Nephron progenitor cell (in vitro differentiated cells): ENCODE measurements around the gene SLC25A42.

Experiments used
- DNase-seq: peaks from one replicate; pipeline ENCODE4 v3.0.0; 2021
- H3K27ac Mint-ChIP-seq: 2 replicates; pipeline ENCODE4 v1.8.0; 2021; ENCODE audit warnings: mild to moderate bottlenecking, moderate library complexity, mixed read lengths
- H3K27me3 Mint-ChIP-seq: 2 replicates; pipeline ENCODE4 v1.8.0; 2021; ENCODE audit warnings: mild to moderate bottlenecking, low read depth, mixed read lengths; ENCODE audit not compliant: poor library complexity
- H3K36me3 Mint-ChIP-seq: 2 replicates; pipeline ENCODE4 v1.8.0; 2021; ENCODE audit warnings: low read depth, mixed read lengths
- H3K4me1 Mint-ChIP-seq: 2 replicates; pipeline ENCODE4 v1.8.0; 2021; ENCODE audit warnings: mixed read lengths
- H3K4me3 Mint-ChIP-seq: 2 replicates; pipeline ENCODE4 v1.8.0; 2021; ENCODE audit warnings: mild to moderate bottlenecking, moderate library complexity, mixed read lengths
- H3K9me3 Mint-ChIP-seq: 2 replicates; pipeline ENCODE4 v1.8.0; 2021; ENCODE audit warnings: mild to moderate bottlenecking, moderate library complexity, mixed read lengths
- CTCF ChIP-seq: fragments of 200-600 bp; sonication (generic); IDR thresholded peaks from 2 replicates; pipeline ENCODE4 v1.5.0; 2021; ENCODE audit warnings: antibody characterized with exemption

Gene SLC25A42

GRCh38 chr19:19077103-19077502 is 13.3 kb downstream of the SLC25A42 start:
- no peak for DNase-seq
- Mint-ChIP-seq H3K9me3 (no peaks in the 10 kb centered on the region), H3K36me3 (no peaks in the 10 kb centered on the region), H3K4me3 (no peak overlapping the region), H3K4me1 (peaks cover 12% of the 10 kb centered on the region), H3K27me3 (peaks cover 24% of the 10 kb centered on the region), H3K27ac (no peak overlapping the region)
- TF ChIP-seq CTCF: no peak

- Mint-ChIP-seq H3K4me3 (no peak overlapping the region), H3K9me3 (no peaks in the 10 kb centered on the region), H3K36me3 (no peaks in the 10 kb centered on the region), H3K4me1 (peaks cover 17% of the 10 kb centered on the region), H3K27me3 (peaks cover 25% of the 10 kb centered on the region), H3K27ac (no peak overlapping the region)
- no peak for DNase-seq
- TF ChIP-seq CTCF: no peak
Measured at GRCh38 chr19:19078801-19079200, 15.0 kb downstream of the SLC25A42 start.

- Mint-ChIP-seq H3K36me3 (no peaks in the 10 kb centered on the region), H3K9me3 (no peaks in the 10 kb centered on the region), H3K4me3 (no peak overlapping the region), H3K27ac (no peak overlapping the region), H3K4me1 (peaks cover 17% of the 10 kb centered on the region), H3K27me3 (peaks cover 25% of the 10 kb centered on the region)
- no peak for DNase-seq
- no peak for TF ChIP-seq CTCF
Measured at GRCh38 chr19:19079571-19079970, 15.8 kb downstream of the SLC25A42 start.

- no peak for TF ChIP-seq CTCF
- Mint-ChIP-seq H3K4me3 (peak overlapping the region; percentile 56), H3K4me1 (peaks cover 17% of the 10 kb centered on the region), H3K9me3 (no peaks in the 10 kb centered on the region), H3K27ac (peak overlapping the region; percentile 93), H3K27me3 (peaks cover 27% of the 10 kb centered on the region), H3K36me3 (no peaks in the 10 kb centered on the region)
- DNase-seq: peak; percentile 26
Measured at GRCh38 chr19:19081642-19082151, 17.9 kb downstream of the SLC25A42 start.

GRCh38 chr19:19083413-19084178 is 19.8 kb downstream of the SLC25A42 start:
- H3K36me3 Mint-ChIP-seq: no peaks in the 10 kb centered on the region
- peaks cover 17% of the 10 kb centered on the region for H3K4me1 Mint-ChIP-seq
- no peak for TF ChIP-seq CTCF
- no peak for DNase-seq
- H3K27ac Mint-ChIP-seq: no peak overlapping the region
- peaks cover 14% of the 10 kb centered on the region for H3K27me3 Mint-ChIP-seq
- H3K9me3 Mint-ChIP-seq: no peaks in the 10 kb centered on the region
- H3K4me3 Mint-ChIP-seq: no peak overlapping the region

GRCh38 chr19:19087676-19088075 is 23.9 kb downstream of the SLC25A42 start:
- no peak for DNase-seq
- Mint-ChIP-seq H3K9me3 (no peaks in the 10 kb centered on the region), H3K27me3 (peaks cover 24% of the 10 kb centered on the region), H3K4me1 (no peaks in the 10 kb centered on the region), H3K27ac (no peak overlapping the region), H3K36me3 (no peaks in the 10 kb centered on the region), H3K4me3 (no peak overlapping the region)
- TF ChIP-seq CTCF: no peak
